Mesothelial cell of epicardium (in vitro differentiated cells): ENCODE data around the gene CFHR4. TPM values are rescaled to one million over a fixed set of nuclear protein-coding genes. Genes with fewer than 3 reads are reported as not detected.
"Not testable (repeated sequence)": the region's sequence is repeated elsewhere in the genome, so short reads cannot be mapped to it uniquely, and the experiment has no call there.

ENCODE experiments used
- DNase-seq, 2 experiments: peaks; one replicate each; pipeline ENCODE4 v3.0.0; 2021; ENCODE audit warnings: low spot score in 2 of 2; ENCODE audit not compliant: unreplicated experiment in 2 of 2
- H3K27ac Mint-ChIP-seq: 2 replicates; pipeline ENCODE4 v1.8.0; 2021; ENCODE audit warnings: mixed read lengths
- H3K27me3 Mint-ChIP-seq: 2 replicates; pipeline ENCODE4 v1.8.0; 2021; ENCODE audit warnings: low read depth, mixed read lengths
- H3K36me3 Mint-ChIP-seq: 2 replicates; pipeline ENCODE4 v1.8.0; 2021; ENCODE audit warnings: mixed read lengths
- H3K4me1 Mint-ChIP-seq: 2 replicates; pipeline ENCODE4 v1.8.0; 2021; ENCODE audit warnings: mixed read lengths
- H3K4me3 Mint-ChIP-seq: 2 replicates; pipeline ENCODE4 v1.8.0; 2021; ENCODE audit warnings: mild to moderate bottlenecking, moderate library complexity, mixed read lengths
- H3K9me3 Mint-ChIP-seq: 2 replicates; pipeline ENCODE4 v1.8.0; 2021; ENCODE audit warnings: mixed read lengths
- total RNA-seq: library from RNA; stranded (reverse); gene quantifications from 3 replicates; pipeline ENCODE4 v1.2.1, GENCODE V29; 2021
- TF ChIP-seq, protein P1 (sequence below): fragments of 200-600 bp; sonication (generic); IDR thresholded peaks from one replicate; pipeline ENCODE4 v1.5.0; 2021; ENCODE audit warnings: antibody characterized with exemption; ENCODE audit not compliant: unreplicated experiment

CFHR4 gene
- total RNA-seq, 1 donor from 2014 or later = not detected

DNA sequence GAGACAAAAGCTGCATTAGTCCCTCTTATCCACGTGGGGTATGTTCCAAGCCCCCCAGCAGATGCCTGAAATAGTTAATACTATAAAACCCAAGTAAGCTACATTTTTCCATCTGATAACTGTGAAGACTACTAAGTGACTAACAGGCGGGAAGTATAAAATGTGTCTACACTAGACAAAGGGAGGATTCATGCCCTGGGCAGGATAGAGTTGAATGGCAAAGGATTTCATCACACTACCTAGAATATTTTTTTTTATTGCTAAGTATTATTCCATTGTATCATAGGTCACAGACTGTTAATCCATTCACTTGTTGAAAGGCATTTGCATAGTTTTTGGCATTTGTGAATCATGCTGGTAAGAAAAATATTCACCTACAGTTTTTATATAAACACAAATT is 26.4 kb upstream of the CFHR4 start:
- Mint-ChIP-seq H3K4me1 (peaks cover 3% of the 10 kb centered on the region), H3K9me3 (no peaks in the 10 kb centered on the region), H3K36me3 (no peaks in the 10 kb centered on the region), H3K4me3 (no peak overlapping the region), H3K27ac (no peak overlapping the region), H3K27me3 (peaks cover 3% of the 10 kb centered on the region)
- TF ChIP-seq, protein P1, sequence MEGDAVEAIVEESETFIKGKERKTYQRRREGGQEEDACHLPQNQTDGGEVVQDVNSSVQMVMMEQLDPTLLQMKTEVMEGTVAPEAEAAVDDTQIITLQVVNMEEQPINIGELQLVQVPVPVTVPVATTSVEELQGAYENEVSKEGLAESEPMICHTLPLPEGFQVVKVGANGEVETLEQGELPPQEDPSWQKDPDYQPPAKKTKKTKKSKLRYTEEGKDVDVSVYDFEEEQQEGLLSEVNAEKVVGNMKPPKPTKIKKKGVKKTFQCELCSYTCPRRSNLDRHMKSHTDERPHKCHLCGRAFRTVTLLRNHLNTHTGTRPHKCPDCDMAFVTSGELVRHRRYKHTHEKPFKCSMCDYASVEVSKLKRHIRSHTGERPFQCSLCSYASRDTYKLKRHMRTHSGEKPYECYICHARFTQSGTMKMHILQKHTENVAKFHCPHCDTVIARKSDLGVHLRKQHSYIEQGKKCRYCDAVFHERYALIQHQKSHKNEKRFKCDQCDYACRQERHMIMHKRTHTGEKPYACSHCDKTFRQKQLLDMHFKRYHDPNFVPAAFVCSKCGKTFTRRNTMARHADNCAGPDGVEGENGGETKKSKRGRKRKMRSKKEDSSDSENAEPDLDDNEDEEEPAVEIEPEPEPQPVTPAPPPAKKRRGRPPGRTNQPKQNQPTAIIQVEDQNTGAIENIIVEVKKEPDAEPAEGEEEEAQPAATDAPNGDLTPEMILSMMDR = no peak
- DNase-seq = no peak

DNA sequence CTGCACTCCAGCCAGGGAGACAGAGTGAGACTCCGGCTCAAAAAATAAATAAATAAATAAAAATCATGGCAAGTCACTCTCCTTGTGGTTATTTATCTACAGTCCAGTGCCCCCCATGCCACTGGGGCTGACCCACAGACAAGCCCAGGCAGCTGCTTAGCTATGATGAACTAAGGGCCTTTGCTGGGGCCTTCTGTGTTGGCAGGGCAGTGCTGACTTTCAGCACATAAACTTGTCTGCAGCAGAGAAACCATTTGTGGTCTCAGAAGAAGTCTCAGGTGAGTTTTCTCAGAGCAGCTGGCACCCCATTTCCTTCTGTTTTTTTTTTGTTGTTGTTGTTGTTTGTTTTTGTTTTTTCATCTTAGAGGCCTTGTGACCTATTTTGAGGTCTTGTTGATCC is 20.9 kb upstream of the CFHR4 start:
- Mint-ChIP-seq H3K27ac (no peak overlapping the region), H3K9me3 (no peaks in the 10 kb centered on the region), H3K4me3 (no peak overlapping the region), H3K36me3 (no peaks in the 10 kb centered on the region), H3K4me1 (no peaks in the 10 kb centered on the region), H3K27me3 (peaks cover 3% of the 10 kb centered on the region)
- DNase-seq = no peak
- TF ChIP-seq, protein P1 = no peak

- DNase-seq = no peak
- Mint-ChIP-seq H3K9me3 (no peaks in the 10 kb centered on the region), H3K4me1 (peaks cover 2% of the 10 kb centered on the region), H3K27me3 (peaks cover 19% of the 10 kb centered on the region), H3K4me3 (no peak overlapping the region), H3K27ac (no peak overlapping the region), H3K36me3 (no peaks in the 10 kb centered on the region)
- TF ChIP-seq, protein P1 = no peak
These were observed 14.5 kb upstream of the CFHR4 start for GRCh38 chr1:196873385-196873784.

GRCh38 chr1:196875935-196876334 is 11.9 kb upstream of the CFHR4 start:
- DNase-seq = no peak
- TF ChIP-seq, protein P1 = no peak
- peaks cover 2% of the 10 kb centered on the region for H3K4me1 Mint-ChIP-seq
- H3K36me3 Mint-ChIP-seq = no peaks in the 10 kb centered on the region
- H3K4me3 Mint-ChIP-seq = no peak overlapping the region
- H3K27ac Mint-ChIP-seq = no peak overlapping the region
- H3K27me3 Mint-ChIP-seq = peaks cover 41% of the 10 kb centered on the region
- no peaks in the 10 kb centered on the region for H3K9me3 Mint-ChIP-seq

DNA sequence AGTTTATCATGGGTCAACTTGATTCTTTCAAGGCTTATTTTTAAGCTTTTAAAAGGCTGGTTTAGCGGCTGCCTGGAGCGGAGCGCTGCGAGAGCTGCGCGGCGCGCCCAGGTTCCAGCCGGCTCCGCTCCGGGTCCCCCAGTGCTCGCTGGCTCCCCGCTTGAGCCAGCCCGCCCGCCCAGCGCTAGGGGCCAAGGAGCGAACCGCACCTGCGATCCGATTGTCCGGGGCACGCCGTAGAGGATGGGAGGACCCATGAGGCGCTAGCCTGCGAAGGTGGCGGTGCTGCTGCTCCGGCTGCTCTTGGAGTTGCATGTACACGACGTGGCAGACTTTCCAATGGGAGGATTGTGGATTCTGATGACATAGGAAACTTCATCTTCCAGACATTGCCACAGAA is 9.9 kb upstream of the CFHR4 start:
- TF ChIP-seq, protein P1 = no peak
- peak in 1 of 2 experiments; percentile 47 for DNase-seq
- peaks cover 2% of the 10 kb centered on the region for H3K4me1 Mint-ChIP-seq
- peaks cover 6% of the 10 kb centered on the region for H3K9me3 Mint-ChIP-seq
- H3K36me3 Mint-ChIP-seq = no peaks in the 10 kb centered on the region
- peaks cover 49% of the 10 kb centered on the region for H3K27me3 Mint-ChIP-seq
- no peak overlapping the region for H3K27ac Mint-ChIP-seq
- peak overlapping the region; percentile 71 for H3K4me3 Mint-ChIP-seq

- not testable (repeated sequence) for DNase-seq, H3K27ac Mint-ChIP-seq, H3K27me3 Mint-ChIP-seq, H3K36me3 Mint-ChIP-seq, H3K4me1 Mint-ChIP-seq, H3K4me3 Mint-ChIP-seq
- peaks cover 24% of the 10 kb centered on the region for H3K9me3 Mint-ChIP-seq
These were observed 1.3 kb upstream of the CFHR4 start for GRCh38 chr1:196886560-196886959.
